ENCODE results near the gene CXorf66.

The CXorf66 gene

GRCh38 chrX:139920316-139920715 lies 45.0 kb downstream of the CXorf66 start:
- no peak for TF ChIP-seq CTCF (IDR thresholded peaks at IDR 0.05; ENCODE audit: low read depth, low read length)
- Histone ChIP-seq H3K36me3 (no peaks in the 10 kb centered on the region), H3K9me3 (no peaks in the 10 kb centered on the region), H3K27me3 (no peaks in the 10 kb centered on the region), H3K4me3 (ENCODE audit: low read depth, low read length) (no peak overlapping the region), H3K4me1 (no peaks in the 10 kb centered on the region)
- DNase-seq, result no peak

- TF ChIP-seq CTCF (IDR thresholded peaks at IDR 0.05; ENCODE audit: low read depth, low read length), result no peak
- Histone ChIP-seq H3K9me3 (no peaks in the 10 kb centered on the region), H3K27me3 (no peaks in the 10 kb centered on the region), H3K36me3 (no peaks in the 10 kb centered on the region), H3K4me1 (no peaks in the 10 kb centered on the region), H3K4me3 (ENCODE audit: low read depth, low read length) (no peak overlapping the region)
- DNase-seq, result no peak
Measured at GRCh38 chrX:139914421-139914820, 50.9 kb downstream of the CXorf66 start.

GRCh38 chrX:139909712-139910111 lies 55.6 kb downstream of the CXorf66 start:
- Histone ChIP-seq H3K9me3 (no peaks in the 10 kb centered on the region), H3K4me1 (no peaks in the 10 kb centered on the region), H3K4me3 (ENCODE audit: low read depth, low read length) (no peak overlapping the region), H3K27me3 (no peaks in the 10 kb centered on the region), H3K36me3 (no peaks in the 10 kb centered on the region)
- no peak for TF ChIP-seq CTCF (IDR thresholded peaks at IDR 0.05; ENCODE audit: low read depth, low read length)
- DNase-seq, result no peak

GRCh38 chrX:139907078-139907477 lies 58.2 kb downstream of the CXorf66 start:
- no peak overlapping the region for H3K4me3 ChIP-seq (ENCODE audit: low read depth, low read length)
- H3K27me3 ChIP-seq, result no peaks in the 10 kb centered on the region
- H3K4me1 ChIP-seq, result no peaks in the 10 kb centered on the region
- DNase-seq, result no peak
- H3K9me3 ChIP-seq, result no peaks in the 10 kb centered on the region
- TF ChIP-seq CTCF (IDR thresholded peaks at IDR 0.05; ENCODE audit: low read depth, low read length), result no peak
- no peaks in the 10 kb centered on the region for H3K36me3 ChIP-seq

- no peaks in the 10 kb centered on the region for H3K36me3 ChIP-seq
- no peaks in the 10 kb centered on the region for H3K9me3 ChIP-seq
- no peaks in the 10 kb centered on the region for H3K4me1 ChIP-seq
- no peak overlapping the region for H3K4me3 ChIP-seq (ENCODE audit: low read depth, low read length)
- no peaks in the 10 kb centered on the region for H3K27me3 ChIP-seq
- TF ChIP-seq CTCF (IDR thresholded peaks at IDR 0.05; ENCODE audit: low read depth, low read length), result no peak
- DNase-seq, result no peak
Measured at GRCh38 chrX:139905743-139906142, 59.6 kb downstream of the CXorf66 start.

All from BE2C (cell line).